GM18505 (cell line): Measurements from ENCODE around the gene EXD3.
"Not testable (repeated sequence)": the region's sequence is repeated elsewhere in the genome, so short reads cannot be mapped to it uniquely, and the experiment has no call there.

Source experiments
- ATAC-seq: cut with Tn5 transposase; IDR thresholded peaks from one replicate; pipeline ENCODE4 v1.9.1; 2021; ENCODE audit not compliant: unreplicated experiment
- POLR2A ChIP-seq: IDR thresholded peaks from 4 replicates; pipeline ENCODE4 v1.6.1; 2011; ENCODE audit warnings: borderline replicate concordance; ENCODE audit not compliant: insufficient read depth, insufficient read length; ENCODE audit errors: extremely low read depth

The EXD3 gene

GRCh38 chr9:137423514-137424291 lies 741 bp upstream of the EXD3 start:
- TF ChIP-seq POLR2A, result no peak
- peak; percentile 37 for ATAC-seq

- no peak for TF ChIP-seq POLR2A
- ATAC-seq, result no peak
Measured at GRCh38 chr9:137421838-137422603, 941 bp downstream of the EXD3 start.

- ATAC-seq, result no peak
- TF ChIP-seq POLR2A, result no peak
Measured at GRCh38 chr9:137417161-137418021, 5.6 kb downstream of the EXD3 start.

- ATAC-seq, result no peak
- TF ChIP-seq POLR2A, result no peak
Measured at GRCh38 chr9:137416563-137417151, 6.3 kb downstream of the EXD3 start.

- TF ChIP-seq POLR2A, result no peak
- ATAC-seq, result no peak
Measured at GRCh38 chr9:137416006-137416562, 6.9 kb downstream of the EXD3 start.

GRCh38 chr9:137415451-137415850 lies 7.5 kb downstream of the EXD3 start:
- TF ChIP-seq POLR2A, result no peak
- ATAC-seq, result no peak

GRCh38 chr9:137412431-137412830 lies 10.5 kb downstream of the EXD3 start:
- no peak for ATAC-seq
- TF ChIP-seq POLR2A, result no peak

GRCh38 chr9:137411645-137412380 lies 11.1 kb downstream of the EXD3 start:
- no peak for ATAC-seq

GRCh38 chr9:137411260-137411644 lies 11.7 kb downstream of the EXD3 start:
- ATAC-seq, result no peak
- TF ChIP-seq POLR2A, result no peak

More at GRCh38 chr9:137411645-137412380, 11.1 kb downstream of the EXD3 start:
- TF ChIP-seq POLR2A, result no peak

GRCh38 chr9:137410891-137411249 lies 12.1 kb downstream of the EXD3 start:
- TF ChIP-seq POLR2A, result no peak
- no peak for ATAC-seq

- not testable (repeated sequence) for ATAC-seq
Measured at GRCh38 chr9:137410236-137410890, 12.6 kb downstream of the EXD3 start.

- TF ChIP-seq POLR2A, result no peak
- no peak for ATAC-seq
Measured at GRCh38 chr9:137409515-137409914, 13.4 kb downstream of the EXD3 start.
